Dedifferentiated amniotic fluid mesenchymal stem cell (primary cell): ENCODE results near the gene RRP1B.
"Not testable (repeated sequence)": the region's sequence is repeated elsewhere in the genome, so short reads cannot be mapped to it uniquely, and the experiment has no call there.

Experiments used
- DNase-seq: peaks from one replicate; pipeline ENCODE4 v3.0.0-alpha.2; 2016; ENCODE audit errors: extremely low spot score

Gene RRP1B

GRCh38 chr21:43697758-43698643, 38.6 kb downstream of the RRP1B start:
- no peak for DNase-seq

DNA sequence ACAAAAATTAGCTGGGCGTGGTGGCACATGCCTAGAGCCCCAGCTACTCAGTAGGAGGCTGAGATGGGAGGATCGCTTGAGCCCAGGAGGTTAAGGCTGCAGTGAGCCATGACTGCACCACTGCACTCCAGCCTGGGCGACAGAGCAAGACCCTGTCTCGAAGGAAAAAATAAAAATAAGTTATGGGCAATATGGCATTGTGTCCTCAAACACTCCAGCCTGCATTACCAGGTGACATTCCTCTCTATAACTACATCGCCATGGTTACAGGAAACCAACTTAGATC, 40.1 kb downstream of the RRP1B start:
- not testable (repeated sequence) for DNase-seq

DNA sequence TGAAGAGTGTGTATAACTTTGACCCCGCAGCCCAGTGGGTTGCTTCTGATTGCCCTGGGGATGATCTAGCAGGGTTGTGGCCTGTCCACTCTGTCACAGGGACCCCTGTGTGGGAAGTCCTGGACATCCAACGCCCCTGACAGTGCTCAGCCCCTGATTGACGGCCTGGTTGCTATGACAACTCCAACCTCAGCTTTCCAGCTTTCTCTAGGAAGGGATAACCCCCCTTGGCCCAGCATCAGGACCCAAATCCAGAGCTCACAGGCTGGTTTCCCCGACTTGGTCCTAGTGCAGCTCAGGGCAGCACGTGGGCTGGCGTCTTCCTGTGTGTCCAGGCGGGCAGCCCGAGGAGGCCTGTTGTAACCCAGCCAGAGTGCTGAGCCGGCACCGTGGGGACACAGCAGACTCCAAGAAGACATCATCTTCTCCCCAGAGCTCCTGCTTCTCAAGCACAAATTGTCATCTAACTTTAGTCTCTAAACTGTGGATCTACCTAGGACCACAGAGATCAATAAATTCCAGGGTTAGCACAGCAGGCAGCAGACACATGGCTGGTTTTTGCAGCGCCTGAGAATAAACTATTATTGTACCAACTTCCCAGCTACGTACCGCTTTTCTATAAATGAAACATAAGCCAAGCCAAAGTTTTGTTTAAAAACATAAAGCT, 40.7 kb downstream of the RRP1B start:
- no peak for DNase-seq

DNA sequence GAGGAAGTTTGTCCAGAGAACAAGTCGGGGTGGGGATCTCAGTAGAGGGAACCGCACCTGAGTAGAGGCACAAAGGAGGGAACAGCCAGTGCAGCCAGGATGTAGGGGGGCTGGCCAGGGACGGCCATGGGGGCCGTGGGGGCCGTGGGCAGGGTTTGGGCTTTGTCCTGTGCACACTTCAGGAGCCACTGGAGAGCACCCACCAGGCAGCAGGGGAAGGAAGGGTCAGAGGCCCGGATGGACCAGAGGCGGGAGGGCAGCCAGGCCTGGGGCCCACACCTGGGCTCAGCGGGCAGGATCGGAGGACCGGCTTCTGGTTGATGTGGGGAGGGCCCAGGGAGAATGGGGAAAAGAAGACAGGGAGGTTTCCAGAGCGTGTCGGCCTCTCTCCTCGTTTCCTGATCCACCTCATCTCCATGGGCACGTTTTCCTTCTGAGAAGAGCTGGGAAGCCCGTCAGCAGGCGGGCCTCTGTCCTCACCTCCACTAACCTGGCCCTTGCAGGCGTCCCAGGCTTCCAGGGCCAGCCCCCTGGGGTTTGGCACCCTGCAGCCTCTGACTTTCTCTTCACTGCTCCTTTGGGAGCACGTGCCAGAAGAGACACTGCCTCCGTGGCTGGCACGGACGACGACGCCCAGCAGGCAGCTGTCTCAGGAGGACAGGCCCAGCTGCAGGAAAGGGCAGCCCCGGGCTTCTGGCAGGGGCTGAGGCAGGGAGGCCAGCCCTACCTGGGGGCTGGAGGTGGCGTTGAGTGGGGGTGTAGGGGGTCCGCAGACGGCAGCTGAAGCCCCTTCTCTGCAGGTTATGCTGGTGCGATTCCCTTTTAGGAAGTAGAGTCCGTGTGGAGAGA, 42.8 kb downstream of the RRP1B start:
- DNase-seq, result no peak

GRCh38 chr21:43702785-43703034, 43.4 kb downstream of the RRP1B start:
- no peak for DNase-seq

- DNase-seq, result peak; percentile 55
These were observed 43.9 kb downstream of the RRP1B start for GRCh38 chr21:43703035-43703880.

DNA sequence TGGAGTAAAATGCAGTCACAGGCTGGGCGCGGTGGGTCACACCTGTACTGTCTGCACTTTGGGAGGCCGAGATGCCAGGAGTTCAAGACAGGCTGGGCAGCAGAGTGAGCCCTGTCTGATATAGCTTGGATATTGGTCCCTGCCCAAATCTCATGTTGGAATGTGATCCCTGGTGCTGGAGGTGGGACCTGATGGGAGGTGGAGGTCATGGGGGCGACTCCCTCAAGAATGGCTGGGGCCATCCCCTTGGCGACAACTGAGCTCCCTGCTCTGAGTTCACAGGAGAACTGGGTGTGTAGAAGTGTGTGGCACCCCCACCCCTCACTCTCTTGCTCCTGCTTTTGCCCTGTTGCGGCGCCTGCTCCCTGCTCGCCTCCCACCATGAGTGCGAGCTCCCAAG, 48.1 kb downstream of the RRP1B start:
- DNase-seq, result no peak

- no peak for DNase-seq
These were observed 49.5 kb downstream of the RRP1B start for GRCh38 chr21:43708745-43709381.

DNA sequence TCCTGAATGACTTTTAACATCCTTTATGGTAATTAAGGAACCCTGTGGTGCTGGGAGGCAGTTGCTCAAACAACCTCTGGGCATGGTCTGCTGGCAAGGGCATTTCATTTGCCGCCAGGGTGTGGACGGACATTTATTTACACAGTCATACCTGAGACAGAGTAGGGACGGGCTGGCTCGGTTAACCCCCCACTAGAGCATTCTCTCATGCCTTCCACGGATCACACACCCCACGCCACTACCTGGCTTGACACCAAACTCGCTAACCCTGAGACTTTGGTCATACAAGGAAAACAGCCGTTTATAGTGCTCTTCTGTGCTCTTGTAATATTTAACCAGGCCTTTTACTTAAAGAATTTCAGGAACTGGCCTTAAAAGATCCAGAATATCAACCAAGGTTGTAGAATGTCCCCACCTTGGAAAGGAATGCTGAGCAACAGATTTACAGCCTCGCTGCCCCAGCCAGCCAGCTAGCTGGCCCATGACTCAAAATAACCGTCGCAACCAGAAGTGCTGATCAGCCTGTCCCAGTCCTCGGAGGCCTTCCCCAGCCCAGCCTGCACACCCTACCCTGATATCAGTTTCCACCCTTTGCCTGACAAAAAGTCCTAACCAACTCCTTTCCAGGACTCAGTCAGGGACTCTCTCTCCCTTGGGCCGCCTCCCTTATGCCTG, 53.0 kb downstream of the RRP1B start:
- peak; percentile 22 for DNase-seq

DNA sequence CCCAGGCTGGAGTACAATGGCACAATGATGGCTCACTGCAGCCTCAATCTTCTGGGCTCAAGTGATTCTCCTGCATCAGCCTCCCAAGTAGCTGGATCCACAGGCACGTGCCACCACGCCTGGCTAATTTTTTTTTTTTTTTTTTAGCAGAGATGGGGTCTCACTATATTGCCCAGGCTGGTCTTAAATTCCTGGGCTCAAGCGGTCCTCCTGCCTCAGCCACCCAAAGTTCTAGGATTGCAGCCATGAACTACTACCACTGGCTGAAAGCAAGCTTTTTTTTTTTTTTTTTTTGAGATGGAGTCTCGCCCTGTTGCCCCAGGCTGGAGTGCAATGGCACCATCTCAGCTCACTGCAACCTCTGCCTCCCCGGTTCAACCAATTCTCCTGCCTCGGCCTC, 53.8 kb downstream of the RRP1B start:
- not testable (repeated sequence) for DNase-seq

DNA sequence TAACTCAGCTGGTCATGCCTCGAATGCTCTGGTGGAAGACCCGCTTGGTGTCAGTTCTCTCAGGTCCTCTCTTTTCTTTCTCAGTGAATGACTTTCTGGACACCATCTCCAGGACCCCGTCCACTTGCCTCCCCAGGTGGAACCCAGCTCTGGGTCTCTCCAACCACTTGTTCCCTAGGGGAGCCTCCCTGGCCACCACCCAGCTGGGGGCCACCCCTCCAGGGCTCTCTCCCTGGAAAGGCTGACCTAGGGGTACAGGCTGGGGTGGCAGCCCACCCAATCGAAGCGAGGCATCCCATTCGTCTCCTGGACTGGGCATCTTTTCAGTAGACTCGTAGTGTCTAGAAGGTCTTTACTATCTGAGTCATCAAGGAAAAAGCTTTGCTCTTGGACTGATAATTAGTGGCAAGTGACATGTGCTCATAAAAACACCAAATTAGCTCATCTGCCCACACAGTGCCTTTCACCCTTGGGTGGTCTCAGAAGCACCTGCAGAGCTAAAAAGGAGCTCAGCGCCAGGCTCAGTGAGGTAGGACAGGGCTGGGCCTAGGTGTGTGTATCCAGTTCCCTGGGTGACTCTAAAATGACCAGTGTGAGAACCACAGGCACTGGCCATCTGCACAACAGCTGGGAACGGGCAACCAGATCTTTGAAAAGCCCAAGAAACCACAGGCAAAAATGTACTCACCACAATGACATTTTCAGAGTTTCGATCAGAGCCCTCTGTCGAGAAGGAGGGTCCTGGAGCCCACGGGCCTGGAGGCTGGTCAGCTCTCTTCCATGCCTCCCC, 57.2 kb downstream of the RRP1B start:
- DNase-seq, result no peak

DNA sequence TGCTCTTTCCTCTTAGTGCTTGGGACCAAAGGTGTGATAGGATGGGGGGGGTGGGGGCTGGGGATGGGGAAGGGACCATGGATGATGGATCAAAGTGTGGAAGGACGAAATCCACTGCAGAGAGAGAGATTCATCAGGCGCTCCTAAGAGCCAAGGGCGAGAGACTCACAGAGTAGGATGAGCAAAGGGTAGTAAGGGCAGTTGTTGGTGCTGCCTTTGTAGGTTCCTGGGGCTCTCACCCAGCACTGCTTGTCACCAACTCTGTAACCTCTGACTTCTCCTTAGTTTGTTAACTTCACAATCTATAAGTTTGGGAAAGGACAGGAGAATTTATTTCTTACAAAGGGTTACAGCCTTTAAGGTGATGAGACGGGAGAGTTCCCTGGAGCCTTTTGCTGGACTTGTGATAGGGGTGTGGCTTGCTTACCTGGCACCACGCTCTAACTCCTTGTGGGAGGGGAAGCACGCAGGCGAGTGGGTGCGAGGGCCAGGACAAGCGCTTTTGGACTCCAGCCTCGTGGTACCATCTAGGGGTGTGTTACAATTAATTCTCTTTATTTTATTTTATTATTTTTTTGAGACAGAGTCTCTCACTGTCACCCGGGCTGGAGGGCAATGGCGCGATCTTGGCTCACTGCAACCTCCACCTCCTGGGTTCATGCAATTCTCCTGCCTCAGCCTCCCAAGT, 58.0 kb downstream of the RRP1B start:
- no peak for DNase-seq

GRCh38 chr21:43717967-43718871, 58.9 kb downstream of the RRP1B start:
- DNase-seq, result no peak

DNA sequence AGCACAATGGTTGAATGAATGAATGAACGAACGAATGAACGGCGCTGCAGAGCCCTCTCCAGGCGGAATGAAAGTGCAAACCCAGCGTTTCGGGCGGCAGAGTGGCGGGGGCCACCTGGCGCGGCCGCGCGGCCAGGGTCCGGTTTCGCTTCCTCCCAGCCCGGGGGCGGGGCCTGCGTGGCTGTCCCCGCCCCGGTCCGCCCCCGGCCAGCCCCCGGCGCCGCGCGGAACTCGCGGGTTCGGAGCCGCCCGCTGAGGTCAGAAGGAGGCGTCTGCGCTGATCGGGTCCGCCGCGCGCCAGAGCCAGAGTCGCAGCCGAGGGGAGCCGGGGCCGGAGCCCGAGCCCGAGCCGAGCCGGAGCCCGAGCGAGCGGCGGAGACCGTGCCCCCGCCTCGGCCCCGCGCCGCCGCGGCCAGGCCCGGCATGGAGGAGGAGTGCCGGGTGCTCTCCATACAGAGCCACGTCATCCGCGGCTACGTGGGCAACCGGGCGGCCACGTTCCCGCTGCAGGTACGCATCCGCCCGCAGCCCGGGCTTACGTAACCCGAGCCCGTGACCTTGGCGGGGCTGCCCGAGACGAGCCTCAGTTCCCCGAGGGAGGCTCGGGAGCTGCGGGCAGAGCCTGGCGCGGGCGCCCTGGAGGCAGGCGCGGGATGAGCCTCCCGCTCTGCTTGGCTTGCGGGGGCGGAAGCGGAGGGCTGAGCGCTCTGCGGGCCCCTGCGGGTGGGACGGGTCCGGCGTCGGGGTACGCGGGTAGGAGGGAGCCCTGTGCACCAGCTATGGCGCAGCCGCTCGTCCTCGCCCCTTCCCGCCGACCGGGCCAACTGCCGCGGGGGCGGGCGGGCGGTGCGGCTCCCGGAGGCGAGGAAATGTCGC, 59.8 kb downstream of the RRP1B start, which contains the start of gene PDXK:
Gene PDXK (plus strand): TSS at position 258 of the 876 bp plus-strand sequence. CDS start 166 bp downstream, at position 424.
- peak; percentile 74 for DNase-seq

DNA sequence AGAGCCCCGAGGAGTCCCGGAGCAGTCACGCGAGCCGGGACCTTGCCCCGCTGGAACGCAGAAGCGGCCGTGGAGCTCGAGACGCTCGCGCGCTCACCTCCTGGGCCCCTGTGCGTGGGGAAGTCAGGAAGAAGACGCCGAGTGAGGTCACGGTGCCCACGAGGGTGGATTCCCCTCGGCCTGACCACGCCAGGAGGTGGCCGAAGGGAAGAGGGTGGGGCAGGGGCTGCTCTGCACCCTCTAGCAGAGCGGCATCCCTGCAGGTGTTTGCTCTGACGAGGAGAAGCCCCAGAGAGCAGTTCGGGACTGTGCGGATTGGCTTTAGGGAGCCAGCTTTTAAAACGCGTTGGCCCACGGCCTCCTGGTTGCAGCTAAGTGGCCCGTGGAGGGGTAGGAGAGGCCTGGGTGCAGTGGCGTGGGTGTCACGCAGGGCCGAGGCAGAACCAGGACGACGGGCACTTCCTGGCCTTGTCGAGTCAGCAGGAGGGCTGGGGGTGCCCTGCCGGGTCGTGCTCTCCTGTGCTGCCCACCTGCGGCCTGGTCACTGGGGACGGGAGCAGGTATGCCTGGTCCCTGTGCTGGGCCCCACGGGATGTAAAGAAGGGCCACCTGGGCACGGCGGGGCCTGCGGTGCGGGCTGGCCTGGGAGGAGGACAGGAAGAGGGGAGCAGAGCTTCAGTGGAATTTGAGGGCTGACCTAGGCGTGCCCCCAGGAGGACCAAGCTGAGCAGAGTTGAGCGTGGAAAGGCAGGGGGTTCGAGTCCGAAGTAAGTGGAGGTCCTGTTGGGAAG, 60.6 kb downstream of the RRP1B start:
- DNase-seq, result no peak

GRCh38 chr21:43720539-43721166, 61.3 kb downstream of the RRP1B start:
- DNase-seq, result no peak
